ENCODE results near the gene IFI27L1. TPM values are rescaled to one million over a fixed set of nuclear protein-coding genes. Genes with fewer than 3 reads are reported as not detected.
"Not testable (repeated sequence)": the region's sequence is repeated elsewhere in the genome, so short reads cannot be mapped to it uniquely, and the experiment has no call there.

IFI27L1 gene
- total RNA-seq, 4 donors from 2014 or later: 3.4 to 9.3 (median 7.4) TPM

GRCh38 chr14:94059998-94060397, 21.1 kb upstream of the IFI27L1 start:
- Histone ChIP-seq H3K4me1 (peaks cover 0 to 73% (median 7%) of the 10 kb centered on the region in 3 donors), H3K4me3 (no peak overlapping the region), H3K9me3 (no peaks in the 10 kb centered on the region), H3K27ac (no peak overlapping the region), H3K27me3 (no peaks in the 10 kb centered on the region), H3K36me3 (peaks cover 8 to 76% of the 10 kb centered on the region in 2 donors)
- TF ChIP-seq POLR2AphosphoS5 (IDR thresholded peaks at IDR 0.05) (no peak), CTCF (IDR thresholded peaks at IDR 0.05) (no peak), EP300 (IDR thresholded peaks at IDR 0.05) (no peak), POLR2A (IDR thresholded peaks at IDR 0.05) (no peak)
- 40 to 68% methylated on average over 1 to 5 of the region's 5 CpGs for WGBS, 2 donors (ENCODE audit: low coverage in 1 of 2)
- ATAC-seq: no peak

DNA sequence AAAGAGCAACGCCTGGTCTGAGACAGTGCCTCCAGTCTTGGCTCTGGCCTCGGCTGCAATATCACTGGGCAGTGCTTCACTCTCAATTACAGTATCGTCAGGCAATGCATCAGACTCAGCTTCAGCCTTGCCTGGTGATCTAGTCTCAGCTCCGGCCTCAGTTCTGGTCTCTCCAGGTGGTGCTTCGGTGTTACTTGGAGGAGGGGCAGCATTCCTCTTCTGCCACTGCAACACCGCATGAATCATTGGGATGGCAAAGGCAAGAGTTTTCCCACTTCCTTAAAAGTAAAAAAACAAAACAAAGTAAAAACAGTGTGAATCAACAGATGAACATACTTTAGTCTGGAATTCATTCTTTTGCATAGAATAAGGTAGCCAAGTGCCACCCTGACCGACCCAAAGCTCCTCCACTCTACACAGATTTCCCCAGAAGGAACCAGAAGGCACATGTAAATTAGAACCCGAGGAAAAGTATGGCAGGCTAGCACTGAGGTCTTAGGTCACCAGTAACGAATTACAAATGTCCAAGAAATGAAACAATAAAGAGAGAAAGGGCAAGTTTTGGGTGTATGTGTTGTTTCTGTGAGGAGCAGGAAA, 18.7 kb upstream of the IFI27L1 start:
- H3K4me1 ChIP-seq: peaks cover 0 to 90% (median 23%) of the 10 kb centered on the region in 3 donors
- H3K27me3 ChIP-seq: no peaks in the 10 kb centered on the region
- no peaks in the 10 kb centered on the region for H3K9me3 ChIP-seq
- ATAC-seq: no peak
- no peak for TF ChIP-seq POLR2AphosphoS5 (IDR thresholded peaks at IDR 0.05)
- no peak for TF ChIP-seq CTCF (IDR thresholded peaks at IDR 0.05)
- no peak for TF ChIP-seq EP300 (IDR thresholded peaks at IDR 0.05)
- TF ChIP-seq POLR2A (IDR thresholded peaks at IDR 0.05): no peak
- WGBS, 2 donors (ENCODE audit: low coverage in 1 of 2): 44 to 70% methylated on average over 4 to 6 of the region's 9 CpGs
- no peak overlapping the region for H3K27ac ChIP-seq
- H3K36me3 ChIP-seq: peaks cover 7 to 52% of the 10 kb centered on the region in 2 donors
- H3K4me3 ChIP-seq: no peak overlapping the region

- ATAC-seq: no peak
Measured at GRCh38 chr14:94066089-94066676, 14.9 kb upstream of the IFI27L1 start.

DNA sequence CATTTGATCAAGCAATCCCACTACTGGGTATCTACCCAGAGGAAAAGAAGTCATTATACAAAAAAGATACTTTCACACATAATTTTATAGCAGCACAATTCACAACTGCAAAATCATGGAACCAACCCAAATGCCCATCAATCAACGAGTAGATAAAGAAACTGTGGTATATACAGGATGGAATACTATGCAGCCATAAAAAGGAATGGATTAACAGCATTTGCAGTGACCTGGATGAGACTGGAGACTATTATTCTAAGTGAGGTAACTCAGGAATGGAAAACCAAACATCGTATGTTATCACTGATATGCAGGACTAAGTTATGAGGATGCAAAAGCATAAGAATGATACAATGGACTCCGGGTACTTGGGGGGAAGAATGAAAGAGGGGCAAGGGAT, 9.0 kb upstream of the IFI27L1 start:
- H3K9me3 ChIP-seq, H3K4me3 ChIP-seq: not testable (repeated sequence)
- 90 to 95% methylated on average over 3 of the region's 3 CpGs for WGBS, 2 donors (ENCODE audit: low coverage in 1 of 2)

More at GRCh38 chr14:94066089-94066676, 14.9 kb upstream of the IFI27L1 start:
- no peak for TF ChIP-seq CTCF (IDR thresholded peaks at IDR 0.05)
- no peak for TF ChIP-seq POLR2AphosphoS5 (IDR thresholded peaks at IDR 0.05)
- TF ChIP-seq POLR2A (IDR thresholded peaks at IDR 0.05): no peak
- TF ChIP-seq EP300 (IDR thresholded peaks at IDR 0.05): no peak
- Histone ChIP-seq H3K4me3 (no peak overlapping the region), H3K27ac (peak overlapping the region in 1 of 4 donors; percentile 2), H3K27me3 (no peaks in the 10 kb centered on the region), H3K36me3 (peaks cover 4 to 14% of the 10 kb centered on the region in 2 donors), H3K4me1 (peaks cover 0 to 74% (median 23%) of the 10 kb centered on the region in 3 donors), H3K9me3 (no peaks in the 10 kb centered on the region)
- WGBS, 2 donors (ENCODE audit: low coverage in 1 of 2): 65% methylated on average over 4 of the region's 8 CpGs; no CpG with 5 or more reads in 1 of the 2 donors

GRCh38 chr14:94074534-94074933, 6.6 kb upstream of the IFI27L1 start:
- Histone ChIP-seq H3K27ac (no peak overlapping the region), H3K36me3 (peaks cover 0 to 42% of the 10 kb centered on the region in 2 donors), H3K27me3 (no peaks in the 10 kb centered on the region), H3K4me1 (peaks cover 18 to 58% (median 19%) of the 10 kb centered on the region in 3 donors), H3K4me3 (no peak overlapping the region), H3K9me3 (peaks cover 0 to 7% (median 0%) of the 10 kb centered on the region in 3 donors)
- 89 to 97% methylated on average over 3 of the region's 3 CpGs for WGBS, 2 donors (ENCODE audit: low coverage in 1 of 2)
- TF ChIP-seq POLR2AphosphoS5 (IDR thresholded peaks at IDR 0.05): no peak
- TF ChIP-seq CTCF (IDR thresholded peaks at IDR 0.05): no peak
- TF ChIP-seq POLR2A (IDR thresholded peaks at IDR 0.05): no peak
- TF ChIP-seq EP300 (IDR thresholded peaks at IDR 0.05): no peak
- no peak for ATAC-seq

More for the DNA sequence above, 9.0 kb upstream of the IFI27L1 start:
- peaks cover 2 to 40% (median 3%) of the 10 kb centered on the region in 3 donors for H3K4me1 ChIP-seq
- ATAC-seq, H3K27ac ChIP-seq, H3K27me3 ChIP-seq: not testable (repeated sequence)
- H3K36me3 ChIP-seq: peaks cover 0 to 23% of the 10 kb centered on the region in 2 donors
